Progenitor cell of endocrine pancreas (in vitro differentiated cells): ENCODE data around the gene COL15A1. TPM values are rescaled to one million over a fixed set of nuclear protein-coding genes. Genes with fewer than 3 reads are reported as not detected.

Experiments used
- DNase-seq: peaks from one replicate; pipeline ENCODE4 v3.0.0; 2021; ENCODE audit warnings: low spot score; ENCODE audit not compliant: unreplicated experiment
- H3K27ac Mint-ChIP-seq: 2 replicates; pipeline ENCODE4 v1.8.0; 2021; ENCODE audit warnings: mild to moderate bottlenecking, moderate library complexity, mixed read lengths
- H3K27me3 Mint-ChIP-seq: 2 replicates; pipeline ENCODE4 v1.8.0; 2021; ENCODE audit warnings: mixed read lengths
- H3K36me3 Mint-ChIP-seq: 2 replicates; pipeline ENCODE4 v1.8.0; 2022; ENCODE audit warnings: mixed read lengths; ENCODE audit not compliant: insufficient read depth
- H3K4me1 Mint-ChIP-seq: 2 replicates; pipeline ENCODE4 v1.8.0; 2021; ENCODE audit warnings: low read depth, mixed read lengths
- H3K4me3 Mint-ChIP-seq: 2 replicates; pipeline ENCODE4 v1.8.0; 2021; ENCODE audit warnings: low read depth, mild to moderate bottlenecking, moderate library complexity, mixed read lengths
- H3K9me3 Mint-ChIP-seq: 2 replicates; pipeline ENCODE4 v1.8.0; 2021; ENCODE audit warnings: low read depth, mixed read lengths
- total RNA-seq: library from RNA; stranded (reverse); gene quantifications from 2 replicates; pipeline ENCODE4 v1.2.1, GENCODE V29; 2021
- TF ChIP-seq, protein P1 (sequence below): fragments of 200-600 bp; sonication (generic); IDR thresholded peaks from one replicate; pipeline ENCODE4 v1.5.0; 2021; ENCODE audit warnings: antibody characterized with exemption, mild to moderate bottlenecking; ENCODE audit not compliant: unreplicated experiment

COL15A1 gene
- total RNA-seq, 1 donor from 2014 or later: not detected

DNA sequence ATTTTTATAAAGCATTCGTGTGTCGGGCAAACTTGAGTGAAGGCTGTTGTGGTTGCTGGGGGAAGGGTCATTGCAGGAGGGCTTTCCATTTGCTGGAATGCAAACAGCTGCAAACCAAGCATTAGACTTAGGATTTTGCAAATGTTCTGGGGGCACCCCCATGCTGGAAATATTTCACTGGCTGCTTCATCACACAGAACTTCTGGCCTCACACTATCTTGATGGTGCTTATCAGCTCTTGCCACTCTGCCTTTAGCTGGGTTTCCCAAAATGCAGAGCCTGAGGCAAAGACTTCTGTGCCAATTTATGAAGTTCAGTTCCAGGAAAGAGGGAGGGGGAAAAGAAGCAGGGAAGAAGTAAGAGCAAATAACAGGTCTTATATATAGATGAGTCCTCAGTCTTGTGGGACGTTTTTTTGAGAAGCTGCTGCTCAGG lies 8.6 kb upstream of the COL15A1 start:
- no peak overlapping the region for H3K27ac Mint-ChIP-seq
- H3K36me3 Mint-ChIP-seq: no peaks in the 10 kb centered on the region
- H3K27me3 Mint-ChIP-seq: peaks cover 34% of the 10 kb centered on the region
- no peak for DNase-seq
- H3K4me3 Mint-ChIP-seq: no peak overlapping the region
- TF ChIP-seq, protein P1, sequence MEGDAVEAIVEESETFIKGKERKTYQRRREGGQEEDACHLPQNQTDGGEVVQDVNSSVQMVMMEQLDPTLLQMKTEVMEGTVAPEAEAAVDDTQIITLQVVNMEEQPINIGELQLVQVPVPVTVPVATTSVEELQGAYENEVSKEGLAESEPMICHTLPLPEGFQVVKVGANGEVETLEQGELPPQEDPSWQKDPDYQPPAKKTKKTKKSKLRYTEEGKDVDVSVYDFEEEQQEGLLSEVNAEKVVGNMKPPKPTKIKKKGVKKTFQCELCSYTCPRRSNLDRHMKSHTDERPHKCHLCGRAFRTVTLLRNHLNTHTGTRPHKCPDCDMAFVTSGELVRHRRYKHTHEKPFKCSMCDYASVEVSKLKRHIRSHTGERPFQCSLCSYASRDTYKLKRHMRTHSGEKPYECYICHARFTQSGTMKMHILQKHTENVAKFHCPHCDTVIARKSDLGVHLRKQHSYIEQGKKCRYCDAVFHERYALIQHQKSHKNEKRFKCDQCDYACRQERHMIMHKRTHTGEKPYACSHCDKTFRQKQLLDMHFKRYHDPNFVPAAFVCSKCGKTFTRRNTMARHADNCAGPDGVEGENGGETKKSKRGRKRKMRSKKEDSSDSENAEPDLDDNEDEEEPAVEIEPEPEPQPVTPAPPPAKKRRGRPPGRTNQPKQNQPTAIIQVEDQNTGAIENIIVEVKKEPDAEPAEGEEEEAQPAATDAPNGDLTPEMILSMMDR: no peak
- H3K4me1 Mint-ChIP-seq: no peaks in the 10 kb centered on the region
- H3K9me3 Mint-ChIP-seq: no peaks in the 10 kb centered on the region

DNA sequence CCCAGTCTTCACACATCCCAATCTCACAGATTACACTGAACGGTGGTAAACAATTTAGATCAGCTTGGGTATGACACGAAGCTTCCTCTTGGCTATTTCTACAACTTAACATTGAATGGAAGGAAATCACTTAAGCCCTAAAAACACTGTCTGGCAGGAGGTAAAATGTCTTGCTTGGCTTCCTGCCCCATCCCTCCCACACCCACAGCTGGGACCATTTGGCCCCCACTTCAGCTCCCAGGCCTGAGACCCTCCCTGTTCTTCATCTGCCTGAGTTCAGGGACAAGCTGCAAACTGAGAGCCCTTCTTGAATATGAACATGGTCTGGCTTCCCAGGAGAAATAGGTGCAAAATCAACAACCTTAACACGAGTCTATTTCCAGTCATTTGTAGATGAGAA lies 3.4 kb upstream of the COL15A1 start:
- TF ChIP-seq, protein P1: no peak
- no peaks in the 10 kb centered on the region for H3K9me3 Mint-ChIP-seq
- DNase-seq: no peak
- H3K4me3 Mint-ChIP-seq: no peak overlapping the region
- no peaks in the 10 kb centered on the region for H3K36me3 Mint-ChIP-seq
- peaks cover 5% of the 10 kb centered on the region for H3K4me1 Mint-ChIP-seq
- no peak overlapping the region for H3K27ac Mint-ChIP-seq
- H3K27me3 Mint-ChIP-seq: peaks cover 81% of the 10 kb centered on the region

DNA sequence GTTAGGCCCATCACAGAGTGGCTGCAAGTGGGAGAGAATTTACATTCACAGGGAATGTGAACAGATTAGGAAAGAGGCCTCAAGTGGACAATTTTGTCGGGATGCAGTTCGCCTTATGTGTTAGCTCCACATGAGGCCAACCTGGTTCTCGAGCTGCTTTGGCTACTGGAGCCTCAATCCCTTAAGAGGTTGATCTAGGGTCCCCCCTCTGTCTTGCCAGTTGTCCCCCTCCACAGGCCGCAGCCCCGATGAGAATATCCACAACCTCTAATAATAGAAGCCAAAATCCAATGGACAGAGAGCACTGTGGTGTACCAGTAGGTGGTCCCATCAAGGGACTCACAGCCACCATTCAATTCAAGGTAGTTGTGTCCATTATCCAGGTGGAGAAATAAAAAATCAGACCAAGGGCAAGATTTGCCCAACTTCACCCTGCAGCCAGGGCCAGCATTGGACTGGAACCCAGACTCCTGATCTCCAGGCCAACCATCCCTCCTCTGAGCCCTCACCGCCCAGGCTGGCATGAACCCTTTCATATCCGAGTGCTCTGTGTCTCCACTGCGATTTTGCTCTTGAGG lies 1.7 kb upstream of the COL15A1 start:
- Mint-ChIP-seq H3K4me1 (peaks cover 5% of the 10 kb centered on the region), H3K4me3 (no peak overlapping the region), H3K36me3 (no peaks in the 10 kb centered on the region), H3K27ac (no peak overlapping the region), H3K9me3 (no peaks in the 10 kb centered on the region), H3K27me3 (peaks cover 90% of the 10 kb centered on the region)
- TF ChIP-seq, protein P1: no peak
- no peak for DNase-seq

DNA sequence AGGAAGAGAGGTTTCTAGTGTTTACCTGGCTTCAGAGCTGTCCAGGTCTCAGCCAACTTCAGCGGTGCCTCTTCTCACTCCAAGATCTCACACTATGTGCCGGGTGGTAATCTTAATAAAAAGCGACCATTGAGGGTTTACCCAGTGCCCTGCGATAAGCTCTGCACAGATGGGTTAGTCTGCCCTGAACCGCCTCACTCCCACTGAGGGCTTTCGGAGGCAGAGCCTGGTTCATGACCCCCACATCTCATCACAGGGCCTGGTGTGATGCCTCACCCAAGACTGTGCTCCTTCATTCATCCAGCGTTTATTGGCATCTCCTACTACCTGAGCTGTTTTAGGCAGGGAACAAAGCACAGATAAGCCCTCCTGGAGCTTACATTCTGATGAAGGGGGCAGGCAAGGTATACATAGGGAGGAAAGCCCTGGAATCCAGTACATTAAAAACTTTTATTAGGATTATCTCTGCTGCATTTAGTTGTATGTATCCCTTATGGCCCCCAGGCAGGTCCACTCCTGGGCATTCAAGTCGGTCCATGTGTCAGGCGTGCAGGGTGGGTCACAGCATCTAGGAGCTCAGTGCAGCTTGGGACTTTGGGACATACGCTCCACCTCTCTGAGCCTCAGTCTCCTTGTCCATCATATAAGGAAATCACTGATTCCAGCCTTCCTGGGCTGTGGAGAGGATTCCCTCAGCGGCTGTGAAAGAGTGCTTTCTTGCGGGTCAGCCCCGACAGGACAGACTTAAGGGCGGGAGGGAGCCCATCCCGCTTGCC lies 613 bp upstream of the COL15A1 start:
- H3K4me3 Mint-ChIP-seq: peak overlapping the region; percentile 63
- H3K4me1 Mint-ChIP-seq: peaks cover 5% of the 10 kb centered on the region
- peaks cover 91% of the 10 kb centered on the region for H3K27me3 Mint-ChIP-seq
- DNase-seq: no peak
- H3K27ac Mint-ChIP-seq: peak overlapping the region; percentile 89
- TF ChIP-seq, protein P1: no peak
- H3K9me3 Mint-ChIP-seq: no peaks in the 10 kb centered on the region
- H3K36me3 Mint-ChIP-seq: no peaks in the 10 kb centered on the region

DNA sequence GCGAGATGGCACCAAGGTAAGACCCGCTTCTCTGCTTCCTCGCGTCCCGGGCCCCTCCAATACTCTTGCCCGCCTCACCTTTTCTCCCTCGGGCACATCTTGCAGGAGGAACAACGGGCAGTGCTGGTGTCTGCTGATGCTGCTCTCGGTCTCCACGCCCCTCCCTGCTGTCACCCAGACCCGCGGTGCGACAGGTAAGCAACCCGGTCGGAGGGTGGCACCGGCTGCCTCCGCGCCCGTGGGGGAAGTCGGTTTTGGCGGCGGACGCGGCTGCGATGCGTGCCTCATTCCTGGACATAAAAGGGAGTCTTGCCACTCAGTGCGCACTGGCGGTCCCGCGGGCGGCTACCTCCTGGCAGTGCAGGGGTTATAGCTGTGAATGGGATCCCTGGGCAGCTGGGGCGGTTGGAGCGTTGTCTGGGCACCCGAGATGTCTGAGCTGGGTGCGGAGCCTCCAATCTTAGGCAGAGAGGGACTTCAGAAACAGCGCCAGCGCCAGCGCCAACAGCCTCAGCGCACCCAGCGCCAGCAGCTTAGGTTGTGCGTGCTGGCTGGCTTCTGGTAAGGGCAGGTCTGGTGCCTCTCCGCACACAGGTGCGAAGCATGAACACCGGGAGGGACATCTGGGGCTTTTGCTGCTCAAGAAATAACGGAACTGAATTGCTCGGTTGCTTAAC lies 488 bp downstream of the COL15A1 start:
- Mint-ChIP-seq H3K36me3 (no peaks in the 10 kb centered on the region), H3K27ac (no peak overlapping the region), H3K9me3 (no peaks in the 10 kb centered on the region), H3K27me3 (peaks cover 90% of the 10 kb centered on the region), H3K4me3 (peak overlapping the region; percentile 77), H3K4me1 (peaks cover 5% of the 10 kb centered on the region)
- TF ChIP-seq, protein P1: no peak
- DNase-seq: peak; percentile 14
